Stimulated activated CD8-positive, alpha-beta memory T cell treated with anti-CD3 and anti-CD28 coated beads, Interleukin-12 subunit alpha, Interleukin-12 subunit beta, amount 100 ng/mL, for 1 hour (primary cell): Measurements from ENCODE around the gene PLIN4.

Experiments
- DNase-seq: peaks from one replicate; pipeline ENCODE4 v3.0.0-alpha.2; 2020; ENCODE audit warnings: low read depth

PLIN4 gene

GRCh38 chr19:4505570-4506448 lies 12.5 kb downstream of the PLIN4 start:
- DNase-seq, result no peak

GRCh38 chr19:4504891-4505569 lies 13.3 kb downstream of the PLIN4 start:
- no peak for DNase-seq

GRCh38 chr19:4504297-4504701 lies 14.0 kb downstream of the PLIN4 start:
- DNase-seq, result no peak

- DNase-seq, result no peak
Observed at GRCh38 chr19:4503825-4504170, 14.5 kb downstream of the PLIN4 start.

GRCh38 chr19:4503132-4503824 lies 15.0 kb downstream of the PLIN4 start:
- DNase-seq, result no peak

GRCh38 chr19:4502282-4503131 lies 15.8 kb downstream of the PLIN4 start:
- no peak for DNase-seq

- no peak for DNase-seq
Observed at GRCh38 chr19:4501691-4502090, 16.6 kb downstream of the PLIN4 start.

GRCh38 chr19:4500841-4501591 lies 17.3 kb downstream of the PLIN4 start:
- no peak for DNase-seq

GRCh38 chr19:4499855-4500254 lies 18.4 kb downstream of the PLIN4 start:
- DNase-seq, result no peak

GRCh38 chr19:4499318-4499717 lies 19.0 kb downstream of the PLIN4 start:
- no peak for DNase-seq

- no peak for DNase-seq
Observed at GRCh38 chr19:4498694-4499093, 19.6 kb downstream of the PLIN4 start.

- no peak for DNase-seq
Observed at GRCh38 chr19:4497770-4498389, 20.4 kb downstream of the PLIN4 start.

- DNase-seq, result no peak
Observed at GRCh38 chr19:4496304-4496703, 22.0 kb downstream of the PLIN4 start.

GRCh38 chr19:4495471-4495870 lies 22.8 kb downstream of the PLIN4 start:
- no peak for DNase-seq

- DNase-seq, result no peak
Observed at GRCh38 chr19:4494691-4495064, 23.6 kb downstream of the PLIN4 start.

- DNase-seq, result no peak
Observed at GRCh38 chr19:4493929-4494690, 24.2 kb downstream of the PLIN4 start.

GRCh38 chr19:4493104-4493928 lies 25.0 kb downstream of the PLIN4 start:
- no peak for DNase-seq

- no peak for DNase-seq
Observed at GRCh38 chr19:4492337-4493103, 25.8 kb downstream of the PLIN4 start.
